SJSA1 (cell line): ENCODE results near the gene RGMA. TPM values are rescaled to one million over a fixed set of nuclear protein-coding genes. Genes with fewer than 3 reads are reported as not detected.
"Not testable (repeated sequence)": the region's sequence is repeated elsewhere in the genome, so short reads cannot be mapped to it uniquely, and the experiment has no call there.

ENCODE experiments used
- DNase-seq, 2 experiments: peaks; one replicate each; pipeline ENCODE4 v3.0.0-alpha.2; 2015 to 2020; ENCODE audit warnings: low spot score in 2 of 2, low read depth in 1 of 2
- H3K27ac ChIP-seq: fragments of 250-450 bp; sonication (Bioruptor Pico); 2 replicates; pipeline ENCODE4 v1.5.1; 2020; ENCODE audit warnings: mild to moderate bottlenecking, moderate library complexity
- H3K27me3 ChIP-seq: fragments of 250-450 bp; sonication (Bioruptor Pico); replicated peaks from 2 replicates; pipeline ENCODE4 v1.5.1; 2020; ENCODE audit warnings: mild to moderate bottlenecking, moderate library complexity
- H3K36me3 ChIP-seq: fragments of 250-450 bp; sonication (Bioruptor Pico); 2 replicates; pipeline ENCODE4 v1.5.1; 2020; ENCODE audit warnings: mild to moderate bottlenecking
- H3K4me1 ChIP-seq: fragments of 250-450 bp; sonication (Bioruptor Pico); replicated peaks from 2 replicates; pipeline ENCODE4 v1.6.1; 2021; ENCODE audit warnings: mild to moderate bottlenecking
- H3K4me3 ChIP-seq: fragments of 250-450 bp; sonication (Bioruptor Pico); 2 replicates; pipeline ENCODE4 v1.5.1; 2020; ENCODE audit warnings: mild to moderate bottlenecking
- H3K9me3 ChIP-seq: fragments of 250-450 bp; sonication (Bioruptor Pico); replicated peaks from 2 replicates; pipeline ENCODE4 v1.5.1; 2020; ENCODE audit warnings: mild to moderate bottlenecking
- total RNA-seq: library from RNA; depleted of rRNA; stranded (reverse); fragments of >200 nt; shearing (Covaris generic); gene quantifications from 2 replicates; pipeline ENCODE4 v1.2.3, GENCODE V29; 2014

The RGMA gene
- total RNA-seq, 1 experiment from 2014 or later = 3.6 TPM

DNA sequence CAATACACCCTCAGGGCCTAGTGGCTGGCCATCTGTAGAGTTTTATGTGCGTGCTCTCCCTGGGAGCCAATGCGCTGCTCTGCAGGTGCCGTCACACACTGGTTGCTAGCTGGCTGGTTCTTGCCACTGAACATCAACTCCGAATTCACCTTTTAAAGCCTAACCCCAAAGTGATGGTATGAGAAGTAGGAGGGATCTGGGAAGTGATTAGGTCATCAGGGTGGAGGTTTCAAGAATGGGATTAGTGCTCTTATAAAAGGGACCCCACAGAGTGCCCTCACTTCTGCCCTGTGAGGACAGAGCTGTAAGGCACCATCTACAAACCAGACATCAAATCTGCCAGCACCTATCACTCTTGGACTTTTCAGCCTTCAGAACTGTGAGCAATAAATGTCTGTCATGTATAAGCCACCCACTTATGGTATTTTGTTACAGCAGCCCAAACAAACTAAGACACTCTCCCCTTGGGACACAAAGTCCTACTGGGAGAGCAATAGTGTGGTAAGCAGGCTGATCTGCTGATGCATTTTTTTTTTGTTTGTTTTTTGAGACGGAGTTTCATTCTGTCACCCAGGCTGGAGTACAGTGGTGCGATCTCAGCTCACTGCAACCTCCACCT, 20.3 kb downstream of the RGMA start:
- Histone ChIP-seq H3K9me3 (no peaks in the 10 kb centered on the region; the same call in 1 of the 2 replicates), H3K4me3 (no peak overlapping the region), H3K36me3 (peaks cover 6% of the 10 kb centered on the region; the same call in 1 of the 2 replicates), H3K4me1 (peaks cover 26% of the 10 kb centered on the region), H3K27ac (no peak overlapping the region), H3K27me3 (no peaks in the 10 kb centered on the region)
- DNase-seq = no peak

DNA sequence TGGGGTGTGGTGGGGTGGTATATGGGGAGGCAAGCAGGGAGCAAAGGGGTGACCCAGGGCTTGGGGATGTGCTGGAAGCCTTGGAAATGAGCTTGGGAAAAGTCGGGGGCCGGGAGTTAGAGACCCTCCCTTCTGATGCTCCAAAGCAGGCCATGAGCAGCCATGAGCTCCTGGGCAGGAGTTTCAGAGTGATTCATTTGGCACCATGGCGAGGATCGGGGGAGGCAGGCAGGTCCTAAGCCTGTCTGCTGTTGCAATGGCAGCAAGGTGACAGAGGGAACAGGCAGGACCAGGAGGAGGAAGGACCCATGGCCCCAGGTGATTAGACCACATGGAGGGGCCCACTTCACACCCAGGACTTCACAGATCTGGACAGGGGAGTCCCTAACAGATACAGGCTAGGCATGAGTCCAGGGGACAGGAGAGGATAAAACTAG, 21.3 kb downstream of the RGMA start:
- peaks cover 5% of the 10 kb centered on the region; the same call in 1 of the 2 replicates for H3K36me3 ChIP-seq
- no peak overlapping the region for H3K4me3 ChIP-seq
- H3K27me3 ChIP-seq = no peaks in the 10 kb centered on the region
- no peak for DNase-seq
- no peak overlapping the region for H3K27ac ChIP-seq
- no peaks in the 10 kb centered on the region; the same call in 1 of the 2 replicates for H3K9me3 ChIP-seq
- H3K4me1 ChIP-seq = peaks cover 16% of the 10 kb centered on the region

DNA sequence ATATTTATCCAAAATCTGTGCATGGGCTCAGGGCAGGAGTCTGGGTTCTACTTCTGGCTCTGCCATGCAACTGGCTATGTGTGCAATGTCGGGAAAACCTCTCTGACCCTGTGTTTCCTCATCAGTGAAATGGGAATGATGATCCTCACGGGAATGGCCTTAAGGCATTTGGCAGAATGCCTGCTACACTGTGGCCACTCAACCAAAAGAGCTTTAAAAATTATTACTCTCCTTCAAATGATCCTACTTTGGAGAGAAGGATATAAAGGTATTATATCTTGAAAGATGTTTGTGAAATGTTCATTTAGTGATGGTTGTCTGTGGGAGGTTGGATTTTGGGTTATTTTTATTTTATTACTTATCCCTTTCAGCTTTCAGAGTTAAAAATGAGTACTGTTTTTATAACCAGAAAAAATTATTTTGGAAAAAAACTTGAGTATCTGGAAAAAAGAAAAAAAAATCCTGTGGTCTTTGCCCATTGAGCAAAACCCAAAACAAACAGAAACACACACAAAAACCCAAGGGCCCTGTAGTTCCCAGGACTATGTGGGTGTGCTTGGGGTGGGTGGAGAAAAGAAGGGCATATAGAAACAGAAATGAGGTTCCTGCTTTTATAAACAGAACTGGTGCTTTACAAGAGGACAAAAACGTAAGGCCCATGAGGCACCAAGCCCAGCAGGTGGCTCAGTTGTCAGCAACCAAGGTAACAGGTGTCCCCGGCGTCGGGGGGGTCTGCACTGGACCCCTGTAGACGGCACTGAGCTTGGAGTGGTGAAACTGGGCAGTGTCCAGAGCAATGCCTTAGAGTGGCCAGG, 22.0 kb downstream of the RGMA start:
- Histone ChIP-seq H3K27ac (no peak overlapping the region), H3K4me1 (peaks cover 11% of the 10 kb centered on the region), H3K4me3 (no peak overlapping the region), H3K9me3 (no peaks in the 10 kb centered on the region; the same call in 1 of the 2 replicates), H3K27me3 (no peaks in the 10 kb centered on the region), H3K36me3 (peaks cover 3% of the 10 kb centered on the region; the same call in 1 of the 2 replicates)
- DNase-seq = no peak

DNA sequence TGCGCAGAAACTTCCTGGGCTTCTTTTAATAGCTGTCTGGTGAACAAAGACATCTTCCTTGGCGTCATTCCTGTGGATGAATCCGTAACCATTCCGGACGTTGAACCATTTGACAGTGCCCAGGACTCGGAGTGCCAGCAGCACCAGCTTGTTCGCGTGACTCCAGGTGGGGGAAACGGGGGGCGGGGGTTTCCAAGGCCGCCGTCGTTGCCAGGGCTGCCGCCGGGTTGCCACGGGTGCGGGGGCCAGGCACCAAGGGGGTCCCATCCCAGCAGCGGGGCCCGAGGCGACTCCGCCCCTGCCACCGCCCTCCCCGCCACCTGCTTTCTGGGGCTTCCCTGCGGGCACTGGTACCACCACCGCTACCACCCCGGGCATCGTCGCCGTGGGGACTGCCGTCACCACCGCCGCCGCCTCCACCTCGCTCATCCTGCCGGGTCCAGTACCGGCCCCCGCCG, 22.8 kb downstream of the RGMA start:
- Histone ChIP-seq H3K4me1 (peaks cover 9% of the 10 kb centered on the region), H3K27me3 (no peaks in the 10 kb centered on the region)
- DNase-seq = no peak

DNA sequence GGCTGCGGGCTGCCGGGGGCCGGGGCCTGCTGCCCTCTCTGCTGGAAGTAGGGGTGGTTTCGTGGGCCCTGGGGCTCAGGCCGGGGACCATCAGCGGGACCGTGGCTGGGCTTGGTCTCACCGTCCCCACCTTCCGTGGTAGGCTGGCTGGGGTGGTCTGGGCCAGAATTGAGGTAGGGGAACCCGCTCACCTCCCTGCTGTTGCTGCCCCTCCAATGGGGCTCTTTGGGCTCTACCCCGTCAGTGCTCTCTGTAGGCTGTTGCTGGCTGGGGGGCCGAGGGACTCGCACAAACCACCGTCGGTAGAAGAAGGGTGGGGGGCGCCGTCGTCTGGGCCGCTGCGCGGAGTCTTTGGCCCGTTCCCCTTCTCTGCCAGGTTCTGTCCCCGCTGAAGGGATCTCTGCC, 23.4 kb downstream of the RGMA start:
- H3K27me3 ChIP-seq = no peaks in the 10 kb centered on the region
- H3K4me3 ChIP-seq = no peak overlapping the region
- DNase-seq = no peak
- peaks cover 8% of the 10 kb centered on the region for H3K4me1 ChIP-seq
- no peaks in the 10 kb centered on the region; the same call in 1 of the 2 replicates for H3K9me3 ChIP-seq
- no peak overlapping the region for H3K27ac ChIP-seq
- H3K36me3 ChIP-seq = peaks cover 3% of the 10 kb centered on the region; the same call in 1 of the 2 replicates

More for the DNA sequence above, 22.8 kb downstream of the RGMA start:
- Histone ChIP-seq H3K4me3 (no peak overlapping the region), H3K36me3 (peaks cover 3% of the 10 kb centered on the region; the same call in 1 of the 2 replicates), H3K27ac (no peak overlapping the region), H3K9me3 (no peaks in the 10 kb centered on the region; the same call in 1 of the 2 replicates)

DNA sequence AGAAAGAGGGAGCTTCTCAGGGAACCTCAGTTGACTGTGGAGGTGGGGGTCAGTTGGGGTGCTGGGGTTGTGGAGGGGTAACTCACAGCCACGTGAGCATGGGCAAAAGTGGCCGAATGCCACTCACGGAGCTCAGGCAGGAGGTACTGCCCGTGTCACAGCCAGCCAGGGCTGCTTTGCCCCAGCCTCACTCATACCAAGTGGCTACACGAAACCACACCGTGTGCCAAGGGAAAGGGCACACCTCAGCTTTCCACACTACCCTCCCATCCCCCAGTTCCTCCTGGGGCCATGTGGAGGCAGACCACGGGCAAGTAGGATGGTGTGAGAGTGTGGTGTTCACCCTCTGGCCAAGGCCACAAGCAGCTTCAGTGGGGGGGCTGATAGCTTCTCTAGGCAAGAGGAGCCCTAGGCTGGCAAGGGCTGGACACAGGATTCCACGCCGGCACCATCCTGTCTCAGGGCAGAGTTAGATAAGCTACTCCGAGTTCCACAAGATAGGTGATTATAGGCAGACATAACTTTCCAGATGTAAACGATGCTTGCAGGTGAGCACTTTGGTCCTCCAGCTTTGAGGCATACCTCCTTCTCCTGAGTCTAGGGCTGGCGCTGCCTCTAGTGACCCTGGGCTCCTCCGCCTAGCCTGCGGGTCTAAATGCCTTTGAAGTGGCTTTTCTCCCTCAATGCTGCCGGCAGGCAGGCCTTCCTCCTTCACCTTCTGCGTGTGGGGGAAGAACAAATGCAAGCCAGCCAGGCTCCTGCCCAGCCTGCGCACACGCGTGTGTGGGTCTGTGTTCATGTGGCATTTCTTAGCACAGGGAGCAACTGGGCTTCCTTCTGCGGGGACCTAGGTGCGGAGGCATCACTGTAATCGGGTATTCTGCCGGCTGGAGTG, 25.0 kb downstream of the RGMA start:
- H3K27ac ChIP-seq = no peak overlapping the region
- H3K9me3 ChIP-seq = no peaks in the 10 kb centered on the region
- no peak for DNase-seq
- peaks cover 8% of the 10 kb centered on the region for H3K4me1 ChIP-seq
- no peak overlapping the region for H3K4me3 ChIP-seq
- H3K27me3 ChIP-seq = no peaks in the 10 kb centered on the region
- H3K36me3 ChIP-seq = peaks cover 3% of the 10 kb centered on the region; the same call in 1 of the 2 replicates

DNA sequence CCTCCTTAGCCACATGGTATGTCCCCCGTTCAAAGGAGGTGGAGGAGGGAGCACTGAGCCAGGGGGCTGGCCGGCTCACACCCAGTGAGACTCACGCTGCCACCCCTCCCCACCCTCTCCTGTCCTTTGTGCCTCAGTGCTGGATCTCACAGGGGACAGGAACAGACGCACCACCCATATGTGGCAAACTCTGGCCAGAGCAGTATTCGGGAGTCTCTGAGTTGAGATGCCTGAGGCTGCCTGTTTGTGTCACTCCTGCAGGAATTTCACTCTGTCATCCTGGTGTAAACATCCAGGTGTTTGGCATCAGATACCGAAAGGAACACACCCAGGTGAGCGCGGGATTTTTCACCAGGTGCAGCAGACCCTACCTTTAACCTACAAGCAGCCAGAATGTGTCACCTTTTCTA, 25.7 kb downstream of the RGMA start:
- H3K4me1 ChIP-seq = peaks cover 8% of the 10 kb centered on the region
- H3K36me3 ChIP-seq = peaks cover 3% of the 10 kb centered on the region; the same call in 1 of the 2 replicates
- H3K4me3 ChIP-seq = no peak overlapping the region
- no peaks in the 10 kb centered on the region for H3K9me3 ChIP-seq
- DNase-seq = no peak
- no peak overlapping the region for H3K27ac ChIP-seq
- no peaks in the 10 kb centered on the region for H3K27me3 ChIP-seq

DNA sequence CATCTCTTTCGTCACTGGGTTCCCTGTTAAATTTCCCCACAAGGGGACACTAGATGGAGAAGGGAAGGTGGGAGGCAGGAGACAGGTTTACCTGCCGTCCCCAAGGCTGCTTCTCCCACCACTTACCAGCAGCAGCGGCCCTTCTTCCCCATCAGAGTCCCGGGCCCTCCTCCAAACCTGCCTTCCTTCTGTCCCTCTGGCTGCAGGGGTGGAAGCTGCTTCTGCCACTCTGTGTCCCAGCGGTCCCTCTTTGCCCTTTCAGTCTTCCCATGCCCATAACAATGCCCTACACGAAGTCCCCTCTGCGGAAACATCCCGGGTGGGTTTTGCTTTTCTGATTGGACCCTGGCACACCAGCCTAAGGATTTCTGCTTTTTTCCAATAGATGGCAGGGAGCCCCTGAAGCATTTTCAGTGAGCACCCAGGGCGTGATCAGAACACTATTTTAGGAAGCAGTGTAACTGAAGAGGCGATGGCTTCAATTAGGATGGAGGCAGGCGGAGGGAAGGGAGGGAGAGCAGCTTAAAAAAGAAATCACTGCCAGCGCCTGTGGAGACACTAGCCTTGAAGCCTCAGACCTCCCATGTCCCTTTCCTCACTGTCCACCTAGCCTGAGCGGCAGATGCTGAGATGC, 26.3 kb downstream of the RGMA start:
- H3K4me1 ChIP-seq, H3K9me3 ChIP-seq, H3K27me3 ChIP-seq, DNase-seq, H3K36me3 ChIP-seq, H3K27ac ChIP-seq, H3K4me3 ChIP-seq: not testable (repeated sequence)

DNA sequence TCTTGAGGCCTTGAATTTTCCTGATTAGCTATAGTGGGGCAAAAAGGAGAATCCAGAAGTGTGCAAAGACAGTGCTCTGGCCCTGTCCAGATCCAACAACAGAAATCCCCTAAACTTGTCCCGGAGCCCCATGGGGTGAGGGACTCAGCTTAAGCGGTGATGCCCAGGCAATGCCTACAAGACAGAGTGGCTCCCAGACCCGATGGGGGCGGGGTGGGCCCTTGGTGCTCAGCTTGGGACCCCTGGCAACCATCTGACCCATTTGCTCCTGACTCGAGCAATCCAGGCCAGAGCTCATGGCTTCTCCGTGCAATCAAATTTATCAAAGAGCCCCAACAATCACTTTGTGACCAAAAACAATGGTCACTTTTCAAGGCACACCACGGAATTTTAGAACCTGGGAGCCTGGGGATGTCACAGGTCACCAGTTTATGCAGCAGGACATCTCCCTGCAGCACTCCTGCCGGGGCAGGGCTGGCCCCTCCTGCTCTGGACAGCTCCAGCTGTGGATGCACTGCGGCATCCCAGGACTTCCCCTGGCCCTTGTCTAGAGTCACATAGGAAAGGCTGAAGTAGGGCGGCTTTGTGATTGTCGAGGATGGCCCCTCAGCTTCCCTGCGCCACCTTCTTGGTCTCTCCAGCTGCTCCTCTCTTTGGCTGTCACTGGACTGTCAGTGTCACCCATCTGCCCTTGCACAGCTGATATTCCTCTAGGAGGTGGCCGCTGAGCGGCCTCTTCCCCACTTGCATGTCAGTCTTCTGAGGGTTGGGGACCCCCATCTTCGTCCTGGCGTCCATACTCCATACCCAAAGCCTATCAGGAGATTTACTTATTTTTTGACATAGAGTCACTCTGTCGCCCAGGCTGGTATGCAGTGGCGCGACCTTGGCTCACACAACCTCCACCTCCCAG, 28.4 kb downstream of the RGMA start:
- no peaks in the 10 kb centered on the region for H3K36me3 ChIP-seq
- no peak for DNase-seq
- H3K4me3 ChIP-seq = no peak overlapping the region
- H3K27ac ChIP-seq = no peak overlapping the region
- peaks cover 3% of the 10 kb centered on the region for H3K4me1 ChIP-seq
- H3K27me3 ChIP-seq = no peaks in the 10 kb centered on the region
- H3K9me3 ChIP-seq = no peaks in the 10 kb centered on the region

DNA sequence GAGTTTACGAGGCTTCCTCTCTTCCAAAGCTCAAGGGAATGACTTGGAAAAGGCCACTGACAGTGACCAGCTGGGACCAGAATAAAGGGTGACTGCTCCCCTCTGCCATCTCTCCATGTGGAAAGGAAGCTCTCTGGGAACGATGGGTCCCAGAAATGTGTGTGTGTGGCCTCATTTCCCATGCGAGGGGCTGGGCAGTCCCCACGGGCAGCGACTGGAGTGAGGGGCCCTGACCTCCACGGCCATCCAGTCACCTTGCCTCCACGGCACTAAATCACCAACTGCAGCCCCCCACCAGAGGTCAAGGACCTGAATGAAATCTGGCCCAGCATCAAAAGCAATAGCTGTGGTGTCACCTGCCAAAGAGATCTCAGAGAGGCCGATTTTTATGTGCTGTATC, 29.6 kb downstream of the RGMA start:
- Histone ChIP-seq H3K9me3 (no peaks in the 10 kb centered on the region), H3K27me3 (no peaks in the 10 kb centered on the region), H3K4me1 (peaks cover 3% of the 10 kb centered on the region), H3K36me3 (no peaks in the 10 kb centered on the region), H3K27ac (no peak overlapping the region), H3K4me3 (no peak overlapping the region)
- no peak for DNase-seq

DNA sequence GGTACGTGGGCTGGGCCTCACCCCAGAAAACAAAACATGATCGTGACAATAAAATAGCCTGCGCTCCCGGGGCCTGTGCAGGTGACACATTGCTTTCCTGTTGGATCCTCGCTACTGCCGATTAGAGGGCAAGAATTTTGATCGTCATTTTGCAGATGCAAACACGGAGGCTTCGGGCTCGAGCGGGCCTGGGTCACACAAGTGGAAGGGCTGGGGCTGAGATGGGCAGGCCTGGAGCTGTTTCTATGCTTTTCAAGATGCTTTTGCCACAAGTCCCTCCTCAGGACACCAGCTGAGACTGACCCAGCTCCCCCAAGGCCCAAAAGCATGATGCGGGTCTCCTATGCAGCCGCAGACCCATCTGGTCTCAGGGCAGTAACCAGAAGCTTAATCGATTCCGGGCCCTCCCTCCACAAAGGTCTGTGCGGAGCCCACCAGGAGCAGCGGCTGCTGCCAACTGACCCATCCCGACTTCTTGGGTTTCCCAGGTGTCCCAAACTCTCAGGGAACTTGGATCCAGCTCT, 30.0 kb downstream of the RGMA start:
- Histone ChIP-seq H3K4me1 (peaks cover 3% of the 10 kb centered on the region), H3K9me3 (no peaks in the 10 kb centered on the region), H3K4me3 (no peak overlapping the region), H3K27ac (no peak overlapping the region), H3K36me3 (no peaks in the 10 kb centered on the region), H3K27me3 (no peaks in the 10 kb centered on the region)
- DNase-seq = no peak

DNA sequence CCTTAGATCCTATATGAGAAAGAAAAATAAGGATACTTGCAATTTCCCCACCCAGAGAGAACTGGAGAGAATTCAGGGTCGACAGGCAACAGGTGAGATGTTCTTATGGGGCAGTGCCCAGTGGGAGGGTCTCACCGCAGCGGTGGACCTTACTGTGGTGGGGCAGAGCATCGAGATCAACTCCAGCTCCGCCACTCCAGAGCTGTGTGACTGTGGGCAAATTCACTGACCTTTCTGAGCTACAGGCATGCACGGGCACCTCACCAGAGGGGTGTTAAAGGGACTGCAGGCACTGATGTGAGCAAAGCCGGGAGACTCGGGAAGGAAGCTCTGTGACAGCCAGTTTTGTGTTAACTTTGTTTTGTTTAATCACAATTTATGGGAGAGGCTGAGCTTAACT, 30.9 kb downstream of the RGMA start:
- DNase-seq = no peak
- H3K27me3 ChIP-seq = no peaks in the 10 kb centered on the region
- H3K36me3 ChIP-seq = no peaks in the 10 kb centered on the region
- peaks cover 3% of the 10 kb centered on the region for H3K4me1 ChIP-seq
- H3K4me3 ChIP-seq = no peak overlapping the region
- no peaks in the 10 kb centered on the region for H3K9me3 ChIP-seq
- no peak overlapping the region for H3K27ac ChIP-seq
